Sigmoid colon (tissue), 7 donors: ENCODE measurements around the gene PRRT3. TPM values are rescaled to one million over a fixed set of nuclear protein-coding genes. Genes with fewer than 3 reads are reported as not detected.
"Not testable (repeated sequence)": the region's sequence is repeated elsewhere in the genome, so short reads cannot be mapped to it uniquely, and the experiment has no call there.

ENCODE experiments used
- DNase-seq: peaks from one replicate; pipeline ENCODE4 v3.0.0-alpha.2; 2019
- H3K27ac ChIP-seq, 4 donors: fragments of 200-600 bp; sonication (generic); one replicate each; pipeline ENCODE4 v1.5.1; 2016 to 2019; ENCODE audit warnings: mild to moderate bottlenecking in 1 of 4
- H3K27me3 ChIP-seq, 3 donors: fragments of 200-600 bp; sonication (generic); one replicate each; pipeline ENCODE4 v1.5.1; 2019; ENCODE audit warnings: mild to moderate bottlenecking in 1 of 3
- H3K36me3 ChIP-seq, 4 donors: fragments of 200-600 bp; sonication (generic); one replicate each; pipeline ENCODE4 v1.5.1; 2016 to 2019
- H3K4me1 ChIP-seq, 4 donors: fragments of 200-600 bp; sonication (generic); one replicate each; pipeline ENCODE4 v1.5.1; 2017 to 2019
- H3K4me3 ChIP-seq, 4 donors: fragments of 200-600 bp; sonication (generic); one replicate each; pipeline ENCODE4 v1.5.1; 2017 to 2019; ENCODE audit warnings: mild to moderate bottlenecking in 2 of 4, moderate library complexity in 1 of 4
- H3K9me3 ChIP-seq, 4 donors: fragments of 200-600 bp in 3 of 4; sonication (generic) in 3 of 4; one replicate each; pipeline versions ENCODE4 v1.5.1 to v1.6.1; 2013 to 2019
- EP300 ChIP-seq, 4 donors: sonication (generic); formaldehyde crosslinking; IDR thresholded peaks; one replicate each; pipeline ENCODE4 v1.6.1; 2017; ENCODE audit warnings: antibody characterized with exemption in 4 of 4
- POLR2A ChIP-seq, 2 donors: fragments of 450-650 bp; IDR thresholded peaks; one replicate each; pipeline ENCODE4 v1.6.1; 2016; ENCODE audit warnings: antibody characterized with exemption in 2 of 2, mild to moderate bottlenecking in 2 of 2, moderate library complexity in 2 of 2
- POLR2AphosphoS5 ChIP-seq, 4 donors: sonication (generic); formaldehyde crosslinking; IDR thresholded peaks; one replicate each; pipeline ENCODE4 v1.6.1; 2017; ENCODE audit warnings: antibody characterized with exemption in 4 of 4
- WGBS, 2 donors: extraction: QIAGEN DNeasy Blood & Tissue Kit; methylation state at CpG; one replicate each; pipeline ENCODE4 v1.1.7; 2013; 5-methylcytosine and 5-hydroxymethylcytosine counted together
- intact Hi-C: fragments of 100-400 bp; cut with DNase I; formaldehyde crosslinking; loops from one replicate; pipeline ENCODE4 v1.15.1; 2023
- polyA plus RNA-seq, 3 donors: library from polyadenylated mRNA; stranded (reverse); fragments of 200-250 nt; gene quantifications; one replicate each; pipeline ENCODE4 v1.2.3, GENCODE V29; 2013
- small RNA-seq, 3 donors: library from RNA; depleted of rRNA; stranded (forward); fragments of <200 nt; gene quantifications; one replicate each; pipeline ENCODE3, GENCODE V24; 2016
- total RNA-seq, 4 donors: library from RNA; depleted of rRNA; stranded (reverse); fragments of >200 nt; gene quantifications; one replicate each; pipeline ENCODE4 v1.1.0, GENCODE V29; 2016
- TF ChIP-seq, protein P1 (sequence below), 4 experiments: fragments of 450-650 bp in 3 of 4; fragments of 200-600 bp in 1 of 4; IDR thresholded peaks; one replicate each; pipeline ENCODE4 v1.5.1; 2016 to 2019; ENCODE audit warnings: antibody characterized with exemption in 4 of 4, mild to moderate bottlenecking in 3 of 4, moderate library complexity in 2 of 4
- donor health status: healthy with polysubstance abuse.
- donor health status: Bipolar disorder and iron deficiency.
- donor health status: healthy.

Gene PRRT3
- total and polyA plus RNA-seq, 7 donors = 0.46 to 2.6 (median 1.5) TPM

- no peaks in the 10 kb centered on the region for H3K9me3 ChIP-seq
These were observed 54.5 kb downstream of the PRRT3 start for GRCh38 chr3:9897408-9898372.

GRCh38 chr3:9896755-9897407 lies 55.3 kb downstream of the PRRT3 start:
- H3K27me3 ChIP-seq, H3K4me3 ChIP-seq, DNase-seq, H3K9me3 ChIP-seq, intact Hi-C loops, H3K27ac ChIP-seq: not testable (repeated sequence)
- Histone ChIP-seq H3K4me1 (peaks cover 0 to 37% (median 30%) of the 10 kb centered on the region in 4 donors), H3K36me3 (peaks cover 0 to 14% (median 5%) of the 10 kb centered on the region in 4 donors)
- 54 to 83% methylated on average over 10 of the region's 10 CpGs for WGBS, 2 donors

More at GRCh38 chr3:9897408-9898372, 54.5 kb downstream of the PRRT3 start:
- intact Hi-C loops = no loop called here
- 14 to 51% methylated on average over 4 of the region's 4 CpGs for WGBS, 2 donors
- DNase-seq = no peak
- Histone ChIP-seq H3K27ac (peak overlapping the region in 1 of 4 donors; percentile 18), H3K36me3 (peaks cover 0 to 11% (median 5%) of the 10 kb centered on the region in 4 donors), H3K27me3 (no peaks in the 10 kb centered on the region), H3K4me1 (peaks cover 0 to 31% (median 26%) of the 10 kb centered on the region in 4 donors), H3K4me3 (no peak overlapping the region)
- TF ChIP-seq POLR2AphosphoS5 (IDR thresholded peaks at IDR 0.05) (no peak), POLR2A (IDR thresholded peaks at IDR 0.05) (no peak), EP300 (IDR thresholded peaks at IDR 0.05) (no peak)
- TF ChIP-seq, protein P1, sequence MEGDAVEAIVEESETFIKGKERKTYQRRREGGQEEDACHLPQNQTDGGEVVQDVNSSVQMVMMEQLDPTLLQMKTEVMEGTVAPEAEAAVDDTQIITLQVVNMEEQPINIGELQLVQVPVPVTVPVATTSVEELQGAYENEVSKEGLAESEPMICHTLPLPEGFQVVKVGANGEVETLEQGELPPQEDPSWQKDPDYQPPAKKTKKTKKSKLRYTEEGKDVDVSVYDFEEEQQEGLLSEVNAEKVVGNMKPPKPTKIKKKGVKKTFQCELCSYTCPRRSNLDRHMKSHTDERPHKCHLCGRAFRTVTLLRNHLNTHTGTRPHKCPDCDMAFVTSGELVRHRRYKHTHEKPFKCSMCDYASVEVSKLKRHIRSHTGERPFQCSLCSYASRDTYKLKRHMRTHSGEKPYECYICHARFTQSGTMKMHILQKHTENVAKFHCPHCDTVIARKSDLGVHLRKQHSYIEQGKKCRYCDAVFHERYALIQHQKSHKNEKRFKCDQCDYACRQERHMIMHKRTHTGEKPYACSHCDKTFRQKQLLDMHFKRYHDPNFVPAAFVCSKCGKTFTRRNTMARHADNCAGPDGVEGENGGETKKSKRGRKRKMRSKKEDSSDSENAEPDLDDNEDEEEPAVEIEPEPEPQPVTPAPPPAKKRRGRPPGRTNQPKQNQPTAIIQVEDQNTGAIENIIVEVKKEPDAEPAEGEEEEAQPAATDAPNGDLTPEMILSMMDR (IDR thresholded peaks at IDR 0.05) = no peak

- H3K9me3 ChIP-seq, intact Hi-C loops, H3K4me3 ChIP-seq, H3K27me3 ChIP-seq, DNase-seq: not testable (repeated sequence)
- Histone ChIP-seq H3K36me3 (peaks cover 0 to 14% (median 5%) of the 10 kb centered on the region in 4 donors), H3K4me1 (peaks cover 0 to 47% (median 38%) of the 10 kb centered on the region in 4 donors), H3K27ac (peak overlapping the region in 2 of 4 donors; percentile 56 to 63)
- WGBS, 2 donors = 93 to 95% methylated on average over 3 of the region's 3 CpGs
These were observed 56.5 kb downstream of the PRRT3 start for GRCh38 chr3:9895715-9896114.

Small RNA genes lying within 50 kb of the gene (small RNA-seq; reads per million reads assigned to genes)
- 0 reads per million in 3 donors for gene CYCSP10
- gene RNU6-882P = 0 reads per million in 3 donors

Other genes with a start within 250 kb of the PRRT3 start
- under 1 TPM in 1 of 4 donors, not detected in 3; 0.14 TPM for gene CPNE9, start 248.6 kb downstream of the PRRT3 start, total RNA-seq
- under 1 TPM in 1 of 3 donors, not detected in 2; 0.22 TPM for gene CPNE9, start 248.6 kb downstream of the PRRT3 start, polyA plus RNA-seq
- 10 to 100 TPM; 12.6 to 18.6 (median 13.9) TPM for gene BRPF1, start 220.7 kb downstream of the PRRT3 start, total RNA-seq
- 10 to 100 TPM in 1 of 3 donors, 1 to 10 TPM in 2; 3.5 to 12.0 (median 4.2) TPM for gene BRPF1, start 220.7 kb downstream of the PRRT3 start, polyA plus RNA-seq
- gene OGG1, start 202.5 kb downstream of the PRRT3 start, total RNA-seq = 10 to 100 TPM; 22.5 to 34.6 (median 31.4) TPM
- 10 to 100 TPM; 15.6 to 23.6 (median 16.9) TPM for gene OGG1, start 202.5 kb downstream of the PRRT3 start, polyA plus RNA-seq
- gene CAMK1, start 182.5 kb downstream of the PRRT3 start, total RNA-seq = 10 to 100 TPM; 45.7 to 57.8 (median 56.5) TPM
- gene CAMK1, start 182.5 kb downstream of the PRRT3 start, polyA plus RNA-seq = 10 to 100 TPM; 14.0 to 21.6 (median 19.7) TPM
- gene TADA3, start 159.9 kb downstream of the PRRT3 start, total RNA-seq = 10 to 100 TPM; 53.2 to 72.9 (median 67.6) TPM
- 10 to 100 TPM; 52.2 to 87.1 (median 78.4) TPM for gene TADA3, start 159.9 kb downstream of the PRRT3 start, polyA plus RNA-seq
- 100 to 1,000 TPM in 3 of 4 donors, 10 to 100 TPM in 1; 75.6 to 150 (median 128) TPM for gene ARPC4, start 159.3 kb downstream of the PRRT3 start, total RNA-seq
- gene ARPC4, start 159.3 kb downstream of the PRRT3 start, polyA plus RNA-seq = 100 to 1,000 TPM; 190 to 240 (median 211) TPM
- 100 to 1,000 TPM in 1 of 4 donors, 10 to 100 TPM in 3; 32.9 to 117 (median 45.1) TPM for gene TTLL3, start 142.1 kb downstream of the PRRT3 start, total RNA-seq
- 10 to 100 TPM in 1 of 3 donors, 1 to 10 TPM in 2; 4.4 to 46.4 (median 9.0) TPM for gene TTLL3, start 142.1 kb downstream of the PRRT3 start, polyA plus RNA-seq
- gene RPUSD3, start 108.4 kb downstream of the PRRT3 start, total RNA-seq = 10 to 100 TPM; 42.6 to 54.7 (median 47.6) TPM
- gene RPUSD3, start 108.4 kb downstream of the PRRT3 start, polyA plus RNA-seq = 10 to 100 TPM; 22.0 to 37.1 (median 23.4) TPM
- 10 to 100 TPM in 2 of 4 donors, 1 to 10 TPM in 2; 1.6 to 36.7 (median 8.1) TPM for gene CIDEC, start 72.2 kb downstream of the PRRT3 start, total RNA-seq
- 100 to 1,000 TPM in 1 of 3 donors, 10 to 100 TPM in 2; 30.6 to 120 (median 71.3) TPM for gene CIDEC, start 72.2 kb downstream of the PRRT3 start, polyA plus RNA-seq
- gene JAGN1, start 61.8 kb downstream of the PRRT3 start, total RNA-seq = 10 to 100 TPM; 33.7 to 55.1 (median 45.9) TPM
- gene JAGN1, start 61.8 kb downstream of the PRRT3 start, polyA plus RNA-seq = 10 to 100 TPM; 24.7 to 44.4 (median 33.0) TPM
- gene IL17RE, start 49.6 kb downstream of the PRRT3 start, total RNA-seq = 1 to 10 TPM in 2 of 4 donors, under 1 TPM in 2; 0.68 to 2.5 (median 1.3) TPM
- gene IL17RE, start 49.6 kb downstream of the PRRT3 start, polyA plus RNA-seq = 10 to 100 TPM; 11.4 to 46.3 (median 12.7) TPM
- gene IL17RC, start 35.3 kb downstream of the PRRT3 start, total RNA-seq = 10 to 100 TPM; 57.8 to 88.9 (median 66.3) TPM
- gene IL17RC, start 35.3 kb downstream of the PRRT3 start, polyA plus RNA-seq = 10 to 100 TPM in 2 of 3 donors, 1 to 10 TPM in 1; 9.9 to 36.5 (median 13.8) TPM
- 10 to 100 TPM; 31.4 to 67.8 (median 54.7) TPM for gene CRELD1, start 18.6 kb downstream of the PRRT3 start, total RNA-seq
- 10 to 100 TPM in 1 of 3 donors, 1 to 10 TPM in 2; 4.8 to 33.7 (median 6.7) TPM for gene CRELD1, start 18.6 kb downstream of the PRRT3 start, polyA plus RNA-seq
- gene EMC3, start 34.4 kb upstream of the PRRT3 start, total RNA-seq = 10 to 100 TPM; 37.1 to 95.7 (median 45.2) TPM
- 10 to 100 TPM; 20.6 to 76.4 (median 24.6) TPM for gene EMC3, start 34.4 kb upstream of the PRRT3 start, polyA plus RNA-seq
- gene FANCD2, start 74.0 kb upstream of the PRRT3 start, total RNA-seq = 1 to 10 TPM; 1.5 to 5.8 (median 3.1) TPM
- gene FANCD2, start 74.0 kb upstream of the PRRT3 start, polyA plus RNA-seq = 10 to 100 TPM in 1 of 3 donors, 1 to 10 TPM in 1, under 1 TPM in 1; 0.60 to 12.6 (median 1.4) TPM
- not detected for gene FANCD2OS, start 155.8 kb upstream of the PRRT3 start, total RNA-seq
- not detected for gene FANCD2OS, start 155.8 kb upstream of the PRRT3 start, polyA plus RNA-seq
- 100 to 1,000 TPM; 111 to 239 (median 152) TPM for gene BRK1, start 163.3 kb upstream of the PRRT3 start, total RNA-seq
- gene BRK1, start 163.3 kb upstream of the PRRT3 start, polyA plus RNA-seq = 100 to 1,000 TPM; 179 to 260 (median 191) TPM
- 10 to 100 TPM; 20.1 to 29.9 (median 25.8) TPM for gene VHL, start 189.4 kb upstream of the PRRT3 start, total RNA-seq
- gene VHL, start 189.4 kb upstream of the PRRT3 start, polyA plus RNA-seq = 10 to 100 TPM; 20.4 to 35.4 (median 28.9) TPM
- 1 to 10 TPM; 1.1 to 6.1 (median 3.7) TPM for gene IRAK2, start 212.5 kb upstream of the PRRT3 start, total RNA-seq
- 1 to 10 TPM; 1.2 to 2.8 (median 2.8) TPM for gene IRAK2, start 212.5 kb upstream of the PRRT3 start, polyA plus RNA-seq